Left lung (tissue), 10 donors: ENCODE measurements around the gene SH3RF1. TPM values are rescaled to one million over a fixed set of nuclear protein-coding genes. Genes with fewer than 3 reads are reported as not detected.
A peak's percentile ranks its signal among the peaks of the same experiment; 100 is the strongest.
"Not testable (repeated sequence)": the region's sequence is repeated elsewhere in the genome, so short reads cannot be mapped to it uniquely, and the experiment has no call there.

Experiments
- ATAC-seq: fragments of 200-7000 bp; cut with Tn5 transposase; one replicate; pipeline ENCODE4 v1.9.1; 2020; ENCODE audit warnings: moderate library complexity
- DNase-seq, 4 donors: peaks; one replicate each; pipeline ENCODE4 v3.0.0-alpha.2; 2013 to 2020
- H3K27ac ChIP-seq, 2 donors: fragments of 200-600 bp; sonication (generic) in 1 of 2; one replicate each; pipeline versions ENCODE4 v1.5.0 to v1.8.0; 2020 to 2021
- H3K27me3 ChIP-seq, 2 donors: fragments of 200-600 bp; sonication (generic) in 1 of 2; one replicate each; pipeline versions ENCODE4 v1.5.0 to v1.8.0; 2020 to 2021
- H3K36me3 ChIP-seq, 2 donors: fragments of 200-600 bp; sonication (generic) in 1 of 2; one replicate each; pipeline versions ENCODE4 v1.5.0 to v1.8.0; 2020 to 2021
- H3K4me1 ChIP-seq, 2 donors: fragments of 200-600 bp; one replicate each; pipeline ENCODE4 v1.8.0; 2021
- H3K4me3 ChIP-seq, 2 donors: fragments of 200-600 bp; sonication (generic) in 1 of 2; one replicate each; pipeline versions ENCODE4 v1.5.0 to v1.8.0; 2020 to 2021; ENCODE audit warnings: mild to moderate bottlenecking in 1 of 2
- H3K9me3 ChIP-seq, 2 donors: fragments of 200-600 bp; sonication (generic) in 1 of 2; one replicate each; pipeline versions ENCODE4 v1.5.0 to v1.8.0; 2020 to 2021
- CTCF ChIP-seq, 2 donors: fragments of 200-600 bp; sonication (generic) in 1 of 2; IDR thresholded peaks; one replicate each; pipeline versions ENCODE4 v1.5.0 to v1.8.0; 2021; ENCODE audit warnings: antibody characterized with exemption in 2 of 2
- intact Hi-C, 2 donors: fragments of 100-400 bp; cut with DNase I; formaldehyde crosslinking; loops; one replicate each; pipeline versions ENCODE4 v1.11.2 to v1.14.2; 2022
- polyA plus RNA-seq, 6 donors: library from polyadenylated mRNA; unstranded; fragments of 120-200 nt; gene quantifications; one replicate each; pipeline ENCODE4 v1.2.1, GENCODE V29; 2013; ENCODE audit not compliant: insufficient read length in 6 of 6
- total RNA-seq, 2 donors: library from RNA; stranded (reverse); fragmentation: NEBNext Ultra II Directional; extraction: Animal tissue kit (Norgen Biotek cat#: 25700); gene quantifications; one replicate each; pipeline ENCODE4 v1.2.1, GENCODE V29; 2021
- donor health status: DM: no; HTN: yes; CAD: no.
- donor health status: DM: no; HTN: no; CAD: no.

The SH3RF1 gene
- total and polyA plus RNA-seq, 8 donors, result 18.9 to 39.4 (median 20.8) TPM

DNA sequence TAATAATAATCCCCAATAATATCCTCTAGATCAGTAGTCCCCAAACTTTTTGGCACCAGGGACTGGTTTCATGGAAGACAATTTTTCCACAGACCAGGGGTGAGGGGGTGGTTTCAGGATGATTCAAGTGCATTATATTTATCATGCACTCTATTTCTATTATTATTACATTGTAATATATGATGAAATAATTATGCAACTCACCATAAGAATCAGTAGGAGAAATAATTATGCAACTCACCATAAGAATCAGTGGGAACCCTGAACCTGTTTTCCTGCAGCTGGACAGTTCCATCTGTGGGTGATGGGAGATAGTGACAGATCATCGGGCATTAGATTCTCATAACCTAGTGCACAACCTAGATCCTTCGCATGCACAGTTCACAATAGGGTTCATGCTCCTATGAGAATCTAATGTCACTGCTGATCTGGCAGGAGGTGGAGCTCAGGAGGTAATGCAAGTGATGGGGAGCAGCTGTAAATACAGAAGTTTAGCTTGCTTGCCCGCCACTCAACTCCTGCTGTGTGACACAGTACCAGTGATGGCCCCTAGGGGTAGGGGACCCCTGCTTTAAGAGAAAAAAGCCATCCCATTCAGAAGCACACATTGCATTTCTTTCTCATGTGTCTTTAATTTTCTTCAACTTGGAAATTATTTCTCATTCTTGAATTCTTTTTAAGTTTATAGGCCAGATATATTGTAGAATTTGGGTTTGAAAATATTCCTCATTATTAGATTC is 16.0 kb upstream of the SH3RF1 start:
- DNase-seq, result no peak
- TF ChIP-seq CTCF (IDR thresholded peaks at IDR 0.05), result no peak

GRCh38 chr4:169283114-169283509 is 12.4 kb upstream of the SH3RF1 start:
- Histone ChIP-seq H3K4me3 (no peak overlapping the region), H3K36me3 (no peaks in the 10 kb centered on the region), H3K27ac (no peak overlapping the region), H3K4me1 (peaks cover 0 to 6% of the 10 kb centered on the region in 2 donors), H3K27me3 (no peaks in the 10 kb centered on the region), H3K9me3 (no peaks in the 10 kb centered on the region)
- ATAC-seq (no peak), DNase-seq (no peak)
- TF ChIP-seq CTCF (IDR thresholded peaks at IDR 0.05), result no peak
- intact Hi-C loops, result no loop called here

More for the DNA sequence above, 16.0 kb upstream of the SH3RF1 start:
- no peak overlapping the region for H3K27ac ChIP-seq
- H3K4me1 ChIP-seq, result peaks cover 0 to 6% of the 10 kb centered on the region in 2 donors
- H3K4me3 ChIP-seq, result no peak overlapping the region
- no peaks in the 10 kb centered on the region for H3K27me3 ChIP-seq
- intact Hi-C loops, result no loop called here
- ATAC-seq, result no peak
- no peaks in the 10 kb centered on the region for H3K9me3 ChIP-seq
- no peaks in the 10 kb centered on the region for H3K36me3 ChIP-seq

- no peak for DNase-seq
- Histone ChIP-seq H3K4me3 (no peak overlapping the region), H3K27ac (no peak overlapping the region), H3K4me1 (peaks cover 0 to 6% of the 10 kb centered on the region in 2 donors), H3K27me3 (no peaks in the 10 kb centered on the region), H3K9me3 (no peaks in the 10 kb centered on the region), H3K36me3 (no peaks in the 10 kb centered on the region)
- TF ChIP-seq CTCF (IDR thresholded peaks at IDR 0.05), result no peak
- no peak for ATAC-seq
- intact Hi-C loops, result no loop called here
Measured at GRCh38 chr4:169282429-169283113, 11.8 kb upstream of the SH3RF1 start.

- no peaks in the 10 kb centered on the region for H3K36me3 ChIP-seq
- ATAC-seq (no peak), DNase-seq (peak in 2 of 4 donors; percentile 77 to 81)
- H3K4me1 ChIP-seq, result no peaks in the 10 kb centered on the region
- H3K27ac ChIP-seq, result no peak overlapping the region
- H3K4me3 ChIP-seq, result no peak overlapping the region
- TF ChIP-seq CTCF (IDR thresholded peaks at IDR 0.05), result no peak
- intact Hi-C loops, result no loop called here
- no peaks in the 10 kb centered on the region for H3K9me3 ChIP-seq
- no peaks in the 10 kb centered on the region for H3K27me3 ChIP-seq
Measured at GRCh38 chr4:169279108-169279507, 8.4 kb upstream of the SH3RF1 start.

DNA sequence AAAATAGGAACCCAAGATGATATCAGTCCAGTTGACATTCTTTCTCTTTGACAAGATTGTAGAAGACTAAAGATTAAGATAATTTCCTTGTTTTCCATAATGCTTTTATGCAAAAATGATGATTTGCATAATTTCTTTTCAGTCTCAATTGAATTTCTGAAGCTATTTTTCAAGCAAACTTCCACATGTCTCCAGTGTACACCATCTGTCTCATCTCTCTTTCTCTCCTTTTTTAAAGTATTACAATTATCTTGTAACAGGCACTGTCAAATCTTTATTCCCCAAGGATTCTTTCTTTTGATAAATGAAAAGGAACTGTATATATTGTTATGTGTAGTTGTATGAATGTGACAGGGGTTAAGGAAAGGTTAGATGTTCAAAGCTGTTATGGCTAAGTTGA is 7.9 kb upstream of the SH3RF1 start:
- no peak for TF ChIP-seq CTCF (IDR thresholded peaks at IDR 0.05)
- Histone ChIP-seq H3K27me3 (no peaks in the 10 kb centered on the region), H3K9me3 (no peaks in the 10 kb centered on the region), H3K36me3 (no peaks in the 10 kb centered on the region), H3K4me3 (no peak overlapping the region), H3K4me1 (no peaks in the 10 kb centered on the region), H3K27ac (no peak overlapping the region)
- intact Hi-C loops, result no loop called here
- ATAC-seq, result no peak
- DNase-seq, result no peak

- H3K27me3 ChIP-seq, H3K27ac ChIP-seq, H3K4me1 ChIP-seq, intact Hi-C loops, DNase-seq, ATAC-seq, H3K36me3 ChIP-seq, H3K9me3 ChIP-seq, H3K4me3 ChIP-seq: not testable (repeated sequence)
Measured at GRCh38 chr4:169277838-169278237, 7.1 kb upstream of the SH3RF1 start.
